HG03378 (cell line): ENCODE measurements around the gene DBP.

Source experiments
- ATAC-seq: cut with Tn5 transposase; IDR thresholded peaks from one replicate; pipeline ENCODE4 v1.9.1; 2021; ENCODE audit warnings: mild to moderate bottlenecking, moderate library complexity; ENCODE audit not compliant: unreplicated experiment

Gene DBP

GRCh38 chr19:48613852-48614435 is 23.2 kb downstream of the DBP start:
- ATAC-seq: no peak

DNA sequence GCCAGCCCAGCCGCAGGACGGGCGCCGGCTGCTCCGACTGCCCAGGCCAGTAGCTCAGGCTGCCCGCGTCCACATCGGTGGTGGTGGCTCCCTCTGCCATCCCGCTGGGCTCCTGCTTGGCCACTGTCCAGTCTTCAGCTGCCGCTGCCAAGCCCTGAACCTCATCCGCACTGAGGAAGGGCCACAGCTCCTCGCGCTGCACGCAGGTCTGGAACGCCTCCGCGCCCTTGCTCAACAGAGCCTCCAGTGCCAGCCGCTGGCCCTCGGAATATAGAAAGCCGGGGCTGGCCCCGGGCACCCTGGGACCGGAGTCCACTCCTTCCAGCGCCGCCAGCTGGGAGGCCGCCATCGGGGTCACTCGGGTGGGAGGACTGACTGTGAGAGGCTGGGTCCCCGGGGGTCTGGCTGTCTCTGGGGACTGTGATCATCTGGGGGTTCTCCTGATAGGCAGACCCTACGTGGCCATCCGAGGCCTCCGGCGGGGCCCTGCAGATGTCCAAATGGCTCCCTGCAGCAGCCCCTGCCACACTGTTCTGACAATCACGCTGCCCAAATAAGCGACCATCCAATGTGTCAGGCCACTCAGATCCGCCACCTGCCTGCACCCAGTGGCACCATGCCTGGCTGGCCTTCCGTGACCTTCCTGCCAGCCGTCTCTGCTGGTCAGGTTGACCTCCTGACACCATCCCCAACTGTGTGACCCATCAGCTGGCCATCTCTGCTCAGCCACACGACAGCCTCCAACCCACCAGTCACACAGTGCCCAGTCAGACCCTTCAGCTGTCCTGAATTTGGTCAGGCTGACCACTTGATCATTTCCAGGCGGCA is 23.9 kb downstream of the DBP start:
- no peak for ATAC-seq

DNA sequence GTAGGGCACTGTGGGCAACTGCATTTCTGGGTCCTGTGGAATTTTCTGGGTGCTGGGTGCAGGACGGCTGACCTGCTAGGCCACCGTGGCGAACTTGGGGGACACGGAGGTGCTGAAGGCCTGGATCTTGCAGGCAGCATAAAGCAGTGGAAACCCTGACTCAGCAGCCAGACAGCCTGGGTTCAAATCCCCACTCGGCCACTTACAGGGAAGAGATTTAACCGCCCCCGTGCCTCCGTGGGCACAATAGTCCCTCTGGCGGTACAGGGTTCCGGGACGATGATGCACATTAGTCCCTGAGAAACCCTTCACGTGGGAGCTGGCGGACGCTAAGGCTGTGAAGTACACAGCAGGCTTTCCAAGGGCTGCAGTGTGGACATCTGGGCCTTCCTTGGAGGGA is 25.3 kb downstream of the DBP start:
- ATAC-seq: no peak

DNA sequence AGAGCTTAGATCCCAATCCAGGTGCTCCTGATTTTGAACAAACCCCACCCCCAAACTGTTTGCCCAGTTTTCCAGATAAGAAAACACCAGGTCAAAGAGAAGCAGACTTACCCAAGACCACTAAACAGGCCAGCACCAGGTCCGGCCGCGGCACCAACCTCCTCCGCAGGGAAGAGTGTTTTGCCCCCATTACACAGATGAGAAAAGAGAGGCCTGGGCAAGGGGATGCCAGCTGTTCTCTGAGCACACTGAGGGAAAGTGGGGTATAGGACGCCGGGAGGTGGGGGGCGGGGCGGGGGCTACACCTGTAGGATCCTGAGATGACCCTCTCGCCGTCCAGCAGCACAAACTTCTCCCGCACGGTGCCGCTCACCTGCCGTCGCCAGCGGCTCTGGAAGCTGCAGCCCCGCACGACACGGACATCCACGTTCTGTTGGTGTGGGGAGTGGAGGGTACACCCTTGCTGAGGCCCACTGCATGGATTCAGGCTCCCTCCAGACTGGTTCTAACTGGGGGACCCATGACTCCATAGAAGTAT is 27.5 kb downstream of the DBP start:
- no peak for ATAC-seq

GRCh38 chr19:48608798-48609263 is 28.3 kb downstream of the DBP start:
- no peak for ATAC-seq

- ATAC-seq: no peak
Observed at GRCh38 chr19:48607359-48607755, 29.8 kb downstream of the DBP start.

DNA sequence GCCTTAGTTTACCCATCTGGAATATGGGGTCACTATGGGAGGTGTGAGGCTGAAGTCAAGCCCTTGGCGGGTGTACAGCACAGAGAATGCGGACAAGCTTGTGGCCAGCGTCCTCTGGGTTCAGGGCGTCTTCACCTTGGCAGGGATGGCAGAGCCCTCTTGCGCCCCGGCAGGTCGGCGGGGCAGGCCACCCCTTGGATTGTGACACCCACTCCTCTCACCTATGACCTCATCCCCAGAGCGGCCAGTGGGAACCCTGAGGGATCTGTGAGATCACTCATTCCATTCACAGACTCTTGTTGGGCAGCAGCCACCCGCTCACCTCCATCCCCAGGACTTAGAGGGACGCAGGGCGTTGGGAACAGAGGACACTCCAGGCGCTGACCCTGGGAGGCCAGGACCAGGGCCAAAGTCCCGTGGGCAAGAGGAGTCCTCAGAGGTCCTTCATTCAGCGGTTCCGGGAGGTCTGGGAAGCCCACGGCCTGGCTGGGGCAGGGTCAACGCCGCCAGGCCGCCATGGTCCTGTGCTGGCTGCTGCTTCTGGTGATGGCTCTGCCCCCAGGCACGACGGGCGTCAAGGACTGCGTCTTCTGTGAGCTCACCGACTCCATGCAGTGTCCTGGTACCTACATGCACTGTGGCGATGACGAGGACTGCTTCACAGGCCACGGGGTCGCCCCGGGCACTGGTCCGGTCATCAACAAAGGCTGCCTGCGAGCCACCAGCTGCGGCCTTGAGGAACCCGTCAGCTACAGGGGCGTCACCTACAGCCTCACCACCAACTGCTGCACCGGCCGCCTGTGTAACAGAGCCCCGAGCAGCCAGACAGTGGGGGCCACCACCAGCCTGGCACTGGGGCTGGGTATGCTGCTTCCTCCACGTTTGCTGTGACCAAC is 30.5 kb downstream of the DBP start, which contains the start of gene SPACA4:
Gene SPACA4, plus strand, starts transcription at position 280 of the 896 bp plus-strand sequence. Its CDS starts 237 bp downstream, at position 517.
- no peak for ATAC-seq

- no peak for ATAC-seq
Observed at GRCh38 chr19:48603850-48604249, 33.3 kb downstream of the DBP start.

GRCh38 chr19:48603449-48603848 is 33.7 kb downstream of the DBP start:
- no peak for ATAC-seq

- no peak for ATAC-seq
Observed at GRCh38 chr19:48603001-48603400, 34.2 kb downstream of the DBP start.

GRCh38 chr19:48600679-48601417 is 36.3 kb downstream of the DBP start:
- ATAC-seq: no peak

DNA sequence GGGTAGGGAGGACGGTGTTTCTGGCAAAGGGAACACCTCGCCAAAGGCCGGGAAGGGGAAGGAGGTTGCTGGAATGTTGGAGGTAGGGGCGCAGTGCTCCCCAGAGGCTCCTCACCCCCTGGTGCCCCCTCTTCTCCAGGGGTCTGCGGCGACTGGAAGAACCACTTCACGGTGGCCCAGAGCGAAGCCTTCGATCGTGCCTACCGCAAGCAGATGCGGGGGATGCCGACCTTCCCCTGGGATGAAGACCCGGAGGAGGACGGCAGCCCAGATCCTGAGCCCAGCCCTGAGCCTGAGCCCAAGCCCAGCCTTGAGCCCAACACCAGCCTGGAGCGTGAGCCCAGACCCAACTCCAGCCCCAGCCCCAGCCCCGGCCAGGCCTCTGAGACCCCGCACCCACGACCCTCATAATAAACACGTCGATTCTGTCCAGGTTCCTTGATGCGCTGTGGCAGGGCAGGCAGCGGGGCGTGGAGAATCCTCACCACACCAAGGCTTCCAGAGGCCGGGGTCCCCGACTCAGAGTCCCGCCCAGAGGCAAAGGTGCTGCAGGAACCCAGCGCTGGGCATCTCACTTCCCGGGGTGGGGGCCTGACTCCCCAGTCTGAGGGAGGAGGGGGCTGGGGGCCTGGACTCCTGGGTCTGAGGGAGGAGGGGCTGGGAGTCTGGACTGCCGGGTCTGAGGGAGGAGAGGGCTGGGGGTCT is 38.0 kb downstream of the DBP start:
- no peak for ATAC-seq

DNA sequence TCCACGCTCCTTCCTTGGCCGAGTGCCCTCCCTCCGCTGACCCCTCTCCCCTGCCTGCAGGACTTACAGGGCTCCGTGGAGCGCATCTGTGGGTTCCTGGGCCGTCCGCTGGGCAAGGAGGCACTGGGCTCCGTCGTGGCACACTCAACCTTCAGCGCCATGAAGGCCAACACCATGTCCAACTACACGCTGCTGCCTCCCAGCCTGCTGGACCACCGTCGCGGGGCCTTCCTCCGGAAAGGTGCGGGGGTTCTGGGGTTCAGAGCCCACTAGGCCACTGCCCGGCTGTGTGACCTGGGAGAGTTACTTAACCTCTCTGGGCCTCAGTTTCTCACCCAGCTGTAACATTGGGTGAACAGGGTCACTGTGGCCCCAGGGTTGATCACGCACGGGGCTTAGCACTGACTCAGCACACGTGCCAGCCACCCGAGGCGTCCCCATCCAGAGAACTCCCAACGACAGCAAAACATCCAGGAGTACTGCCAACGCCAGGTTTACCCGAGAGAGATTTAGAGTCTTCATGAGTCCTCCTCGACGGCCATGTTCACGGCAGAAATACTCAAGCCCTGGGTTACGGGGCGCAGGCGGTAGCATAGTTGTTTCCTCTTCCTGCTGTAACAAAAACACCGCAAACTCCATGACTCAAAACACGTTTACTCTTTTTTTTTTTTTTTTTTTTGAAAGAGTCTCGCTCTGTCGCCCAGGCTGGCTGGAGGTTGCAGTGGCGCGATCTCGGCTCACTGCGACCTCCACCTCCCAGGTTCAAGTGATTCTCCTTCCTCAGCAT is 40.3 kb downstream of the DBP start:
- ATAC-seq: no peak

- no peak for ATAC-seq
Observed at GRCh38 chr19:48596237-48596636, 40.9 kb downstream of the DBP start.

GRCh38 chr19:48595833-48596232 is 41.3 kb downstream of the DBP start:
- ATAC-seq: no peak

DNA sequence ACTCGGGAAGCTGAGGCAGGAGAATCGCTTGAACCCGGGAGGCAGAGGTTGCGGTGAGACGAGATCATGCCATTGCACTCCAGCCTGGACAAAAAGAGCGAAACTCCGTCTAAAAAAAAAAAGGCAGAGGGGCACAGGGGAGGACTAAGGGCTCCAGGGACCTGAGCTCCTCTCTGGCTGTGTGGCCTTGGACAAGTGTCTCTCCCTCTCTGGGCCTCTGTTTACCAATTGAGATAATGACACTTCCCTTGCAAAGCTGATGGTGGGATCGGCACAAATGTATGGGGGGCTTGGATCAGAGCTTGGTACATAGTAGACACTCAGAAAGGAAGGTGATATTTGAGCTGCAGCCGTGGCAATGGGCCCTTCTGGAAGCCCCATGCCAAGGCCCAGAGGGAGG is 42.0 kb downstream of the DBP start:
- ATAC-seq: no peak

DNA sequence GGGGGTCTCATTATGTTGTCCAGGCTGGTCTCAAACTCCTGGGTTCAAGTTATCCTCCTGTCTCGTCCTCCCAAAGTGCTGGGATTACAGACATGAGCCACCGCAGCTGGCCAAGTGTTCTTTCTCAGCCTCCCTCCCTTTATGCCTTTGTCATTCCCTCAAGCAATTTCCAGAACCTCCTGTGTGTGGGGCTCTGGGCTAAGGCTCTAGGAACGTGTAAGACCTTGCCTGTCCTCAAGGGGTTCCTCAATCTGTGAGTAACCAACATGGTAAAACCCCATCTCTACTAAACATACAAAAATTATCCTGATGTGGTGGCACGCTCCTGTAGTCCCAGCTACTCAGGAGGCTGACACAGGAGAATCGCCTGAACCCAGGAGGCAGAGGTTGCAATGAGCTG is 46.2 kb downstream of the DBP start:
- no peak for ATAC-seq

GRCh38 chr19:48588670-48589401 is 48.3 kb downstream of the DBP start:
- ATAC-seq: no peak
